Endothelial cell of umbilical vein (primary cell): Measurements from ENCODE around the gene GEMIN7. TPM values are rescaled to one million over a fixed set of nuclear protein-coding genes. Genes with fewer than 3 reads are reported as not detected.

Source experiments
- BruUV-seq: library from RNA; stranded (reverse); fragments of 400-500 nt; replicated peaks from 2 replicates; lab custom pipeline; 2021; lab: Mats Ljungman, UMichigan
- CTCF ChIA-PET: fragments of 300-600, 350-600 bp; sonication (Branson Sonifier 250); formaldehyde crosslinking; loops from one replicate; lab custom pipeline; 2021; ENCODE audit warnings: antibody characterized with exemption, inconsistent platforms; lab: Charles Lee
- POLR2A ChIA-PET: fragments of 300-600, 350-600 bp; sonication (Branson Sonifier 250); formaldehyde crosslinking; loops from one replicate; lab custom pipeline; 2021; ENCODE audit warnings: antibody characterized with exemption, inconsistent platforms; lab: Charles Lee
- DNase-seq: peaks from one replicate; pipeline ENCODE4 v3.0.0-alpha.2; 2011; ENCODE audit warnings: low read depth, low spot score
- FAIRE-seq: peaks from 2 replicates; lab custom pipeline; 2011; peaks lifted over from hg19 to GRCh38; lab: Jason Lieb, UNC
- H2AFZ ChIP-seq: 2 replicates; pipeline ENCODE4 v1.6.0; 2012; ENCODE audit warnings: low read depth, low read length, control low read depth, inconsistent platforms
- H3K27ac ChIP-seq: 2 replicates; pipeline ENCODE4 v1.5.1; 2011; ENCODE audit warnings: low read depth, mild to moderate bottlenecking, control low read depth, low read length, moderate library complexity; ENCODE audit not compliant: insufficient read depth
- H3K27me3 ChIP-seq, 2 experiments: 2 replicates each; pipeline versions ENCODE4 v1.6.0 to v1.6.1; 2011; ENCODE audit warnings: low read length in 2 of 2, mixed read lengths in 1 of 2; ENCODE audit not compliant: control insufficient read depth in 2 of 2, insufficient read depth in 2 of 2
- H3K36me3 ChIP-seq, 2 experiments: 2 replicates in 1 of 2; 3 replicates in 1 of 2; pipeline ENCODE4 v1.5.1; 2011; ENCODE audit warnings: low read length in 2 of 2, mild to moderate bottlenecking in 1 of 2, moderate library complexity in 1 of 2; ENCODE audit not compliant: control insufficient read depth in 2 of 2, insufficient read depth in 2 of 2; ENCODE audit errors: extremely low read depth in 1 of 2
- H3K4me1 ChIP-seq: 3 replicates; pipeline ENCODE4 v1.5.1; 2011; ENCODE audit warnings: mild to moderate bottlenecking, low read length; ENCODE audit not compliant: control insufficient read depth, insufficient read depth; ENCODE audit errors: extremely low read depth
- H3K4me2 ChIP-seq: 2 replicates; pipeline ENCODE4 v1.6.1; 2011; ENCODE audit warnings: low read length, control low read depth, mixed read lengths; ENCODE audit not compliant: insufficient read depth
- H3K4me3 ChIP-seq, 3 experiments: fragments of 200-600 bp in 1 of 3; sonication (generic), shearing (Covaris generic) in 1 of 3; replicated peaks in 1 of 3; 2 replicates each; pipeline ENCODE4 v1.5.1; 2011 to 2016; ENCODE audit warnings: control low read depth in 3 of 3, low read length in 3 of 3, mild to moderate bottlenecking in 2 of 3, inconsistent platforms in 1 of 3, low read depth in 1 of 3, moderate library complexity in 1 of 3; ENCODE audit not compliant: insufficient read depth in 1 of 3
- H3K79me2 ChIP-seq: 2 replicates; pipeline ENCODE4 v1.6.0; 2012; ENCODE audit warnings: low read length, inconsistent platforms; ENCODE audit not compliant: control insufficient read depth, insufficient read depth
- H3K9ac ChIP-seq: replicated peaks from 2 replicates; pipeline ENCODE3; 2011; ENCODE audit warnings: low read length, control low read depth; ENCODE audit not compliant: insufficient read depth; ENCODE audit errors: extremely low read depth
- H3K9me1 ChIP-seq: replicated peaks from 3 replicates; pipeline ENCODE4 v1.6.0; 2011; ENCODE audit warnings: mild to moderate bottlenecking, low read length; ENCODE audit not compliant: control insufficient read depth, insufficient read depth; ENCODE audit errors: extremely low read depth
- H3K9me3 ChIP-seq: replicated peaks from 2 replicates; pipeline ENCODE4 v1.5.1; 2012; ENCODE audit warnings: low read length, inconsistent platforms; ENCODE audit not compliant: control insufficient read depth, insufficient read depth
- H4K20me1 ChIP-seq: replicated peaks from 2 replicates; pipeline ENCODE3; 2011; ENCODE audit warnings: mild to moderate bottlenecking, low read length; ENCODE audit not compliant: control insufficient read depth, insufficient read depth; ENCODE audit errors: extremely low read depth
- EZH2 ChIP-seq: IDR thresholded peaks from 2 replicates; pipeline ENCODE4 v1.6.1; 2012; ENCODE audit warnings: borderline replicate concordance, low read depth, mild to moderate bottlenecking, moderate library complexity, low read length, inconsistent platforms; ENCODE audit not compliant: severe bottlenecking
- FOS ChIP-seq: IDR thresholded peaks from 2 replicates; pipeline ENCODE4 v1.6.1; 2011; ENCODE audit warnings: mild to moderate bottlenecking, low read length, moderate library complexity, borderline replicate concordance; ENCODE audit not compliant: insufficient read depth
- GATA2 ChIP-seq: IDR thresholded peaks from 2 replicates; pipeline ENCODE4 v1.7.0; 2011; ENCODE audit warnings: low read depth, mild to moderate bottlenecking, moderate library complexity, mixed read lengths, low read length; ENCODE audit not compliant: insufficient read length, insufficient read depth
- JUN ChIP-seq: IDR thresholded peaks from 2 replicates; pipeline ENCODE4 v1.6.1; 2011; ENCODE audit warnings: borderline replicate concordance, low read depth; ENCODE audit not compliant: insufficient read length, insufficient read depth
- MAX ChIP-seq: IDR thresholded peaks from 2 replicates; pipeline ENCODE4 v1.6.1; 2011; ENCODE audit not compliant: insufficient read depth, insufficient read length
- MYC ChIP-seq: IDR thresholded peaks from one replicate; pipeline ENCODE4 v1.6.1; 2011; ENCODE audit warnings: mild to moderate bottlenecking, low read depth, low read length
- POLR2A ChIP-seq: IDR thresholded peaks from 2 replicates; pipeline ENCODE4 v1.6.1; 2012; ENCODE audit warnings: low read depth, mild to moderate bottlenecking, control low read depth, low read length
- POLR2AphosphoS5 ChIP-seq: IDR thresholded peaks from 2 replicates; pipeline ENCODE4 v1.6.1; 2012; ENCODE audit warnings: low read depth, mild to moderate bottlenecking, control low read depth, low read length, moderate library complexity; ENCODE audit not compliant: insufficient read depth
- dilution Hi-C: fragments of 300-500 bp; cut with MboI; formaldehyde crosslinking; loops from one replicate; pipeline ENCODE4 v1.15.0; 2019; ENCODE audit warnings: low sequenced_read_pairs; ENCODE audit not compliant: extremely low pct_ligation_motif_present
- intact Hi-C: fragments of 100-400 bp; cut with micrococcal nuclease; formaldehyde crosslinking; loops from one replicate; pipeline ENCODE4 v1.10.0; 2022
- polyA plus RNA-seq, 4 experiments: library from polyadenylated mRNA; depleted of rRNA in 3 of 4; stranded (reverse) in 3 of 4; unstranded in 1 of 4; fragments of >200 nt; gene quantifications; 2 replicates each; pipeline versions ENCODE4 v1.2.1 to v1.2.3, GENCODE V29; 2011 to 2012; ENCODE audit warnings: missing spikeins in 1 of 4
- total RNA-seq: library from RNA; stranded (reverse); gene quantifications from 2 replicates; pipeline ENCODE4 v1.2.3, GENCODE V29; 2021
- TF ChIP-seq, protein P1 (sequence below), 2 donors: IDR thresholded peaks; 1 replicate in 1 of 2; 2 replicates in 1 of 2; pipeline ENCODE4 v1.5.1; 2011; ENCODE audit warnings: low read length in 2 of 2, mild to moderate bottlenecking in 2 of 2, moderate library complexity in 2 of 2, control low read depth in 1 of 2, inconsistent platforms in 1 of 2, low read depth in 1 of 2; ENCODE audit not compliant: insufficient read depth in 1 of 2; ENCODE audit errors: extremely low read depth in 1 of 2

Gene GEMIN7
- total and polyA plus RNA-seq, 2 donors (not counting 3 experiments of a cell fraction or from before 2014, with no cell fraction given), result 34.2 to 53.7 TPM

DNA sequence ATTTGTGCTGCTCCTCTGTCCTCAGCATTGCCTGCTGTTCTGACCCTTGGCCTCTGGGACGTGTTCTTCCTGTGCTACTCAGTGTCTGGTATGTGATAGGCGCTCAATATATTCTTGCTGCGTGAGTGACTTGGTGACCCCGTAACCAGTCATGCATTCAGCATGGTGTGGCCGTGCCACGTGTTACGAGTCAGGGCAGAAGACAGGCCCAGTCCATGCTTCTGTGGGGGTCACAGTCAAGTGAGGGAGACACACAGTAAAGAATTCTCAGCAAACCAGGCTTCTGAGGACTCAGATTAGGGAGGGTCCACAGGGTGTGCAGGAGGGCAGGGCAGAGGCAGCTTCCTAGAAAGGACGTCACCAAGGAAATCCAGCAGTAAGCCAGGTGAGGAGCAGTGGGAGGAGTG, 21.8 kb downstream of the GEMIN7 start:
- no peak for TF ChIP-seq POLR2AphosphoS5
- TF ChIP-seq MYC, result no peak
- TF ChIP-seq, protein P1, sequence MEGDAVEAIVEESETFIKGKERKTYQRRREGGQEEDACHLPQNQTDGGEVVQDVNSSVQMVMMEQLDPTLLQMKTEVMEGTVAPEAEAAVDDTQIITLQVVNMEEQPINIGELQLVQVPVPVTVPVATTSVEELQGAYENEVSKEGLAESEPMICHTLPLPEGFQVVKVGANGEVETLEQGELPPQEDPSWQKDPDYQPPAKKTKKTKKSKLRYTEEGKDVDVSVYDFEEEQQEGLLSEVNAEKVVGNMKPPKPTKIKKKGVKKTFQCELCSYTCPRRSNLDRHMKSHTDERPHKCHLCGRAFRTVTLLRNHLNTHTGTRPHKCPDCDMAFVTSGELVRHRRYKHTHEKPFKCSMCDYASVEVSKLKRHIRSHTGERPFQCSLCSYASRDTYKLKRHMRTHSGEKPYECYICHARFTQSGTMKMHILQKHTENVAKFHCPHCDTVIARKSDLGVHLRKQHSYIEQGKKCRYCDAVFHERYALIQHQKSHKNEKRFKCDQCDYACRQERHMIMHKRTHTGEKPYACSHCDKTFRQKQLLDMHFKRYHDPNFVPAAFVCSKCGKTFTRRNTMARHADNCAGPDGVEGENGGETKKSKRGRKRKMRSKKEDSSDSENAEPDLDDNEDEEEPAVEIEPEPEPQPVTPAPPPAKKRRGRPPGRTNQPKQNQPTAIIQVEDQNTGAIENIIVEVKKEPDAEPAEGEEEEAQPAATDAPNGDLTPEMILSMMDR (IDR thresholded peaks at IDR 0.05; ENCODE audit: extremely low read depth in 1 of 2, insufficient read depth in 1 of 2, low read depth in 1 of 2, low read length in 2 of 2), result no peak
- no peak for TF ChIP-seq FOS
- TF ChIP-seq MAX, result no peak
- no peak for TF ChIP-seq POLR2A
- no peak for TF ChIP-seq GATA2
- TF ChIP-seq EZH2, result no peak
- TF ChIP-seq JUN, result no peak
- DNase-seq (no peak), FAIRE-seq (no peak)
- no peaks in the 10 kb centered on the region for H4K20me1 ChIP-seq
- no peak overlapping the region for H3K9ac ChIP-seq
- dilution Hi-C loops (no loop called here), intact Hi-C loops (no loop called here)
- H3K4me2 ChIP-seq, result no peak overlapping the region
- H3K27me3 ChIP-seq, result no peaks in the 10 kb centered on the region
- H3K36me3 ChIP-seq, result no peaks in the 10 kb centered on the region
- H3K4me1 ChIP-seq, result peaks cover 17% of the 10 kb centered on the region
- ChIA-PET POLR2A (no interaction called here), CTCF (interaction anchor here (3.6 kb wide), 1 partner anchor 9 kb away, joined by 14 read pairs; the partner anchor contains the start of gene PPP1R37)
- peaks cover 96% of the 10 kb centered on the region for H3K79me2 ChIP-seq
- no peaks in the 10 kb centered on the region for H3K9me3 ChIP-seq
- H3K4me3 ChIP-seq, result no peak overlapping the region
- no TSS peak for BruUV-seq
- H2AFZ ChIP-seq, result no peak overlapping the region
- no peaks in the 10 kb centered on the region for H3K9me1 ChIP-seq
- no peak overlapping the region for H3K27ac ChIP-seq
